Common myeloid progenitor, CD34-positive (primary cell): ENCODE data around the gene EPB41L3.

ENCODE experiments used
- CTCF ChIA-PET: fragments of 350-600 bp; sonication (Branson Sonifier 250); formaldehyde crosslinking; loops from one replicate; lab custom pipeline; 2021; ENCODE audit warnings: antibody characterized with exemption; lab: Charles Lee
- POLR2A ChIA-PET: fragments of 350-600 bp; sonication (Branson Sonifier 250); formaldehyde crosslinking; loops from one replicate; lab custom pipeline; 2021; ENCODE audit warnings: antibody characterized with exemption; lab: Charles Lee
- DNase-seq, 3 donors: peaks; one replicate each; pipeline versions ENCODE4 v3.0.0 to v3.0.0-alpha.2; 2013
- H3K27ac ChIP-seq, 2 experiments: 1 replicate in 1 of 2; 2 replicates in 1 of 2; pipeline ENCODE4 v1.7.0; 2013; ENCODE audit warnings: inconsistent platforms in 2 of 2, low read length in 2 of 2, mild to moderate bottlenecking in 2 of 2, low read depth in 1 of 2, moderate library complexity in 1 of 2; ENCODE audit not compliant: severe bottlenecking in 2 of 2, insufficient read depth in 1 of 2, poor library complexity in 1 of 2
- H3K27me3 ChIP-seq, 5 experiments: replicated peaks in 2 of 5; 1 replicate in 3 of 5; 2 replicates in 2 of 5; pipeline versions ENCODE4 v1.6.1 to v1.7.0; 2013; ENCODE audit warnings: low read length in 4 of 5, mild to moderate bottlenecking in 2 of 5, moderate library complexity in 2 of 5, inconsistent platforms in 1 of 5; ENCODE audit not compliant: insufficient read depth in 5 of 5, control insufficient read depth in 4 of 5
- H3K36me3 ChIP-seq, 4 experiments: 1 replicate in 2 of 4; 2 replicates in 2 of 4; pipeline versions ENCODE4 v1.6.1 to v1.7.0; 2013; ENCODE audit warnings: low read length in 3 of 4, control low read depth in 1 of 4, mild to moderate bottlenecking in 1 of 4; ENCODE audit not compliant: control insufficient read depth in 4 of 4, insufficient read depth in 4 of 4
- H3K4me1 ChIP-seq, 4 experiments: 1 replicate in 3 of 4; 2 replicates in 1 of 4; pipeline versions ENCODE4 v1.6.1 to v1.7.1; 2013; ENCODE audit warnings: low read length in 3 of 4, mild to moderate bottlenecking in 3 of 4, control low read depth in 1 of 4, inconsistent platforms in 1 of 4, moderate library complexity in 1 of 4; ENCODE audit not compliant: control insufficient read depth in 4 of 4, insufficient read depth in 4 of 4; ENCODE audit errors: control extremely low read depth in 1 of 4
- H3K4me3 ChIP-seq, 7 experiments: 1 replicate in 4 of 7; 2 replicates in 3 of 7; pipeline versions ENCODE4 v1.5.1 to v1.7.0; 2013; ENCODE audit warnings: mild to moderate bottlenecking in 7 of 7, low read length in 6 of 7, moderate library complexity in 6 of 7, inconsistent platforms in 2 of 7, low read depth in 2 of 7, control low read depth in 1 of 7; ENCODE audit not compliant: insufficient read depth in 4 of 7, control insufficient read depth in 1 of 7; ENCODE audit errors: extremely low read depth in 1 of 7
- H3K9me3 ChIP-seq, 5 experiments: 1 replicate in 4 of 5; 2 replicates in 1 of 5; pipeline versions ENCODE4 v1.6.1 to v1.7.1; 2013; ENCODE audit warnings: low read length in 4 of 5, mild to moderate bottlenecking in 2 of 5, inconsistent platforms in 1 of 5, low read depth in 1 of 5, moderate library complexity in 1 of 5; ENCODE audit not compliant: control insufficient read depth in 4 of 5, insufficient read depth in 2 of 5; ENCODE audit errors: control extremely low read depth in 1 of 5
- WGBS: methylation state at CpG from one replicate; pipeline ENCODE4 v1.1.5; 2013; ENCODE audit not compliant: insufficient coverage; 5-methylcytosine and 5-hydroxymethylcytosine counted together

Gene EPB41L3

DNA sequence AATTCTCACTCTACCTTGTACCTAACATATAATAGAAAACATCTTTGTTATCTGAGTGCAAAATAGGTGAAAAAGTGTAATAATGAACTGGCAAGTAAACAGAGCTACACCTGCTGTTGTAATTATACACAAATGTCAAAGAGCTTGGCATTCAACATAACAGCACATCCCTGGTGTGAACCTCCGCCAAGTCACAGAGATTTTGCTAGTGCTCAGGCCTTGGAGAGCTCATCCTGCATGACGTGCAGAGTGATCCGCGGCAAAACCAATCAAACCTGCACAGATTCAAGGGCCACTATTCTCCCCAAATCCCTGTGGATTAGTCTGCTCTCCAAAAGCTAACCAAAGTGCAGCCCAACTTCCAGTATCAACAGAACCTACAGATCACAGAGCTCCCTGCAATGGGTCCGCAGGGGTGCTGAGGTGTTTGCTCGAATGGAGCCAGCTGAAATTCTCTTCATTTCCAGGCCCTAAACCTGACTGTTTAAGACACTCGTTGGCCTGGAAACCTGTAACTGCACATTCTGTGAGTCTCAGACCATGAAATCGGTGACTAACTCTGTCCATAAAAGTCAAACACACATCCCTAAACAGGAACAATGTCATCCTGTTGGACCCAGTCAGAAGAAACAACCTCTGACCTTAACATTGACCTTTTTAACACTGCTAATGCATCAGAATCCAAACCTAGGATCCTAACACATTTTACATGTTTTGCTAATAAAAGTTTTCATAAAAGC lies 111.8 kb downstream of the EPB41L3 start:
- Histone ChIP-seq H3K27ac (no peak overlapping the region), H3K36me3 (peaks cover 0 to 5% (median 0%) of the 10 kb centered on the region in 4 experiments), H3K27me3 (no peaks in the 10 kb centered on the region), H3K9me3 (no peaks in the 10 kb centered on the region), H3K4me1 (no peaks in the 10 kb centered on the region), H3K4me3 (no peak overlapping the region)
- POLR2A ChIA-PET, result no interaction called here
- no peak for DNase-seq
- CTCF ChIA-PET, result interaction anchor here (1.2 to 1.7 kb wide), 2 partner anchors 9 to 11 kb away, joined by 3 to 4 read pairs; no protein-coding TSS in a partner anchor
- WGBS, result 98% methylated on average over 6 of the region's 8 CpGs

- H3K27ac ChIP-seq, result no peak overlapping the region
- ChIA-PET POLR2A (interaction anchor here (0.8 kb wide), 1 partner anchor 10 kb away, joined by 3 read pairs; no protein-coding TSS in a partner anchor), CTCF (interaction anchor here (0.6 kb wide), 1 partner anchor 360 kb away, joined by 4 read pairs; no protein-coding TSS in a partner anchor)
- no peak for DNase-seq
- no peaks in the 10 kb centered on the region for H3K27me3 ChIP-seq
- no peaks in the 10 kb centered on the region for H3K9me3 ChIP-seq
- WGBS, result 100% methylated on average over 1 of the region's 7 CpGs
- H3K36me3 ChIP-seq, result peaks cover 0 to 5% (median 0%) of the 10 kb centered on the region in 4 experiments
- H3K4me1 ChIP-seq, result no peaks in the 10 kb centered on the region
- no peak overlapping the region for H3K4me3 ChIP-seq
Measured at GRCh38 chr18:5430131-5430530, 113.7 kb downstream of the EPB41L3 start.

GRCh38 chr18:5429681-5430080 lies 114.1 kb downstream of the EPB41L3 start:
- Histone ChIP-seq H3K4me1 (no peaks in the 10 kb centered on the region), H3K4me3 (no peak overlapping the region), H3K36me3 (peaks cover 0 to 5% (median 0%) of the 10 kb centered on the region in 4 experiments), H3K27ac (no peak overlapping the region), H3K9me3 (no peaks in the 10 kb centered on the region), H3K27me3 (no peaks in the 10 kb centered on the region)
- DNase-seq, result no peak
- ChIA-PET CTCF (no interaction called here), POLR2A (interaction anchor here (0.8 kb wide), 1 partner anchor 11 kb away, joined by 3 read pairs; no protein-coding TSS in a partner anchor)
- 100% methylated on average over 4 of the region's 7 CpGs for WGBS

GRCh38 chr18:5425721-5426120 lies 118.1 kb downstream of the EPB41L3 start:
- POLR2A ChIA-PET, result no interaction called here
- H3K4me3 ChIP-seq, result no peak overlapping the region
- CTCF ChIA-PET, result interaction anchor here (0.6 to 1.6 kb wide), 4 partner anchors 10 to 121 kb away, joined by 3 to 4 read pairs (median 4); no protein-coding TSS in a partner anchor
- no peaks in the 10 kb centered on the region for H3K27me3 ChIP-seq
- no peak overlapping the region for H3K27ac ChIP-seq
- DNase-seq, result no peak
- no peaks in the 10 kb centered on the region for H3K36me3 ChIP-seq
- no peaks in the 10 kb centered on the region for H3K4me1 ChIP-seq
- no peaks in the 10 kb centered on the region for H3K9me3 ChIP-seq
- WGBS, result 100% methylated on average over 2 of the region's 2 CpGs

GRCh38 chr18:5424903-5425664 lies 118.7 kb downstream of the EPB41L3 start:
- no peak overlapping the region for H3K4me3 ChIP-seq
- WGBS, result 0% methylated on average over 1 of the region's 6 CpGs
- H3K4me1 ChIP-seq, result no peaks in the 10 kb centered on the region
- DNase-seq, result peak; percentile 56 to 74 (median 74)
- ChIA-PET CTCF (interaction anchor here (0.6 to 1.6 kb wide), 4 partner anchors 9 to 121 kb away, joined by 3 to 4 read pairs (median 4); no protein-coding TSS in a partner anchor), POLR2A (no interaction called here)
- no peaks in the 10 kb centered on the region for H3K36me3 ChIP-seq
- no peaks in the 10 kb centered on the region for H3K9me3 ChIP-seq
- H3K27me3 ChIP-seq, result no peaks in the 10 kb centered on the region
- no peak overlapping the region for H3K27ac ChIP-seq

GRCh38 chr18:5422626-5423025 lies 121.2 kb downstream of the EPB41L3 start:
- Histone ChIP-seq H3K4me1 (peaks cover 0 to 3% (median 1%) of the 10 kb centered on the region in 4 experiments), H3K4me3 (no peak overlapping the region), H3K27me3 (no peaks in the 10 kb centered on the region), H3K9me3 (no peaks in the 10 kb centered on the region), H3K36me3 (peaks cover 0 to 4% (median 3%) of the 10 kb centered on the region in 4 experiments), H3K27ac (no peak overlapping the region)
- 100% methylated on average over 3 of the region's 3 CpGs for WGBS
- ChIA-PET CTCF (interaction anchor here (1.4 to 2.0 kb wide), 3 partner anchors 10 to 126 kb away, joined by 3 to 6 read pairs (median 4); no protein-coding TSS in a partner anchor), POLR2A (no interaction called here)
- no peak for DNase-seq
